H1 (cell line): Measurements from ENCODE around the gene GPR157. TPM values are rescaled to one million over a fixed set of nuclear protein-coding genes. Genes with fewer than 3 reads are reported as not detected.
"Not testable (repeated sequence)": the region's sequence is repeated elsewhere in the genome, so short reads cannot be mapped to it uniquely, and the experiment has no call there.

Experiments used
- CTCF ChIA-PET: fragments of 300-600 bp; sonication (Branson Sonifier 250); formaldehyde crosslinking; loops from one replicate; lab custom pipeline; 2021; ENCODE audit not compliant: partially characterized antibody; lab: Charles Lee
- POLR2A ChIA-PET: fragments of 300-600 bp; sonication (Branson Sonifier 250); formaldehyde crosslinking; loops from one replicate; lab custom pipeline; 2021; ENCODE audit warnings: inconsistent platforms; ENCODE audit not compliant: partially characterized antibody; lab: Charles Lee
- DNase-seq, 2 experiments: peaks; one replicate each; pipeline versions ENCODE4 v3.0.0 to v3.0.0-alpha.2; 2010 to 2022; ENCODE audit warnings: low spot score in 2 of 2, low read depth in 1 of 2, mixed read lengths in 1 of 2
- FAIRE-seq: peaks from 2 replicates; lab custom pipeline; 2011; peaks lifted over from hg19 to GRCh38; lab: Jason Lieb, UNC
- H2AFZ ChIP-seq: 2 replicates; pipeline ENCODE4 v1.8.1; 2012; ENCODE audit warnings: low read length, inconsistent platforms
- H2AK5ac ChIP-seq: 2 replicates; pipeline ENCODE4 v1.6.1; 2013; ENCODE audit warnings: low read depth, low read length
- H2BK120ac ChIP-seq: replicated peaks from 2 replicates; pipeline ENCODE3; 2013; ENCODE audit warnings: low read depth, low read length, inconsistent platforms
- H2BK12ac ChIP-seq: 2 replicates; pipeline ENCODE4 v1.6.1; 2013; ENCODE audit warnings: low read depth, low read length
- H2BK15ac ChIP-seq: 2 replicates; pipeline ENCODE4 v1.6.1; 2013; ENCODE audit warnings: low read length
- H2BK20ac ChIP-seq: 2 replicates; pipeline ENCODE4 v1.6.1; 2013; ENCODE audit warnings: low read length
- H2BK5ac ChIP-seq: 2 replicates; pipeline ENCODE4 v1.6.1; 2013; ENCODE audit warnings: low read depth, low read length
- H3K14ac ChIP-seq: 2 replicates; pipeline ENCODE4 v1.6.1; 2013; ENCODE audit warnings: inconsistent platforms; ENCODE audit not compliant: insufficient read length
- H3K18ac ChIP-seq: 2 replicates; pipeline ENCODE4 v1.6.1; 2013; ENCODE audit warnings: low read length; ENCODE audit errors: extremely low read depth
- H3K23ac ChIP-seq: 2 replicates; pipeline ENCODE4 v1.6.1; 2013; ENCODE audit warnings: inconsistent platforms; ENCODE audit not compliant: insufficient read length
- H3K23me2 ChIP-seq: 2 replicates; pipeline ENCODE4 v1.6.1; 2013; ENCODE audit warnings: low read depth, low read length
- H3K27ac ChIP-seq: 2 replicates; pipeline ENCODE4 v1.6.1; 2011; ENCODE audit warnings: low read depth, low read length, inconsistent platforms
- H3K27me3 ChIP-seq, 4 experiments: replicated peaks in 1 of 4; 1 replicate in 1 of 4; 2 replicates in 3 of 4; pipeline versions ENCODE4 v1.6.1 to v1.8.1; 2011 to 2013; ENCODE audit warnings: low read length in 3 of 4, mild to moderate bottlenecking in 3 of 4, inconsistent platforms in 2 of 4, mixed read lengths in 2 of 4, moderate library complexity in 1 of 4; ENCODE audit not compliant: control insufficient read depth in 3 of 4, insufficient read depth in 3 of 4; ENCODE audit errors: extremely low read depth in 1 of 4
- H3K36me3 ChIP-seq, 4 experiments: 2 replicates each; pipeline versions ENCODE4 v1.6.1 to v1.8.1; 2011 to 2013; ENCODE audit warnings: mild to moderate bottlenecking in 4 of 4, low read length in 3 of 4, moderate library complexity in 2 of 4, control low read depth in 1 of 4, inconsistent platforms in 1 of 4; ENCODE audit not compliant: insufficient read depth in 4 of 4, control insufficient read depth in 2 of 4
- H3K4ac ChIP-seq: replicated peaks from 2 replicates; pipeline ENCODE3; 2013; ENCODE audit warnings: low read length, low read depth, mixed read lengths, inconsistent platforms; ENCODE audit not compliant: insufficient read length
- H3K4me1 ChIP-seq, 4 experiments: replicated peaks in 1 of 4; 1 replicate in 1 of 4; 2 replicates in 3 of 4; pipeline versions ENCODE4 v1.6.1 to v1.8.1; 2011 to 2013; ENCODE audit warnings: low read length in 3 of 4, inconsistent platforms in 2 of 4, mixed read lengths in 1 of 4; ENCODE audit not compliant: insufficient read depth in 4 of 4, control insufficient read depth in 3 of 4
- H3K4me2 ChIP-seq, 2 experiments: 2 replicates each; pipeline versions ENCODE4 v1.6.1 to v1.8.1; 2011 to 2013; ENCODE audit warnings: low read depth in 2 of 2, low read length in 2 of 2, control low read depth in 1 of 2, inconsistent platforms in 1 of 2, mild to moderate bottlenecking in 1 of 2; ENCODE audit not compliant: insufficient read depth in 1 of 2
- H3K4me3 ChIP-seq, 4 experiments: fragments of 200-600, 300-600 bp in 1 of 4; sonication (generic), shearing (Covaris generic), sonication (Bioruptor Twin) in 1 of 4; 2 replicates each; pipeline versions ENCODE4 v1.5.1 to v1.8.1; 2011 to 2016; ENCODE audit warnings: low read length in 4 of 4, low read depth in 3 of 4, control low read depth in 2 of 4, inconsistent platforms in 2 of 4, mild to moderate bottlenecking in 2 of 4, mixed read lengths in 1 of 4, moderate library complexity in 1 of 4; ENCODE audit not compliant: insufficient read depth in 2 of 4; ENCODE audit errors: extremely low read depth in 1 of 4
- H3K56ac ChIP-seq: replicated peaks from 2 replicates; pipeline ENCODE3; 2013; ENCODE audit warnings: low read depth, mild to moderate bottlenecking, mixed read lengths, low read length, inconsistent platforms; ENCODE audit not compliant: insufficient read length
- H3K79me1 ChIP-seq: 2 replicates; pipeline ENCODE4 v1.6.1; 2013; ENCODE audit warnings: low read depth, low read length, control low read depth
- H3K79me2 ChIP-seq, 2 experiments: 2 replicates each; pipeline versions ENCODE4 v1.6.1 to v1.8.1; 2012 to 2013; ENCODE audit warnings: low read length in 2 of 2, mild to moderate bottlenecking in 2 of 2, inconsistent platforms in 1 of 2; ENCODE audit not compliant: insufficient read depth in 2 of 2, control insufficient read depth in 1 of 2
- H3K9ac ChIP-seq, 4 experiments: replicated peaks in 1 of 4; 1 replicate in 1 of 4; 2 replicates in 3 of 4; pipeline versions ENCODE4 v1.6.1 to v1.8.1; 2011 to 2013; ENCODE audit warnings: low read depth in 3 of 4, low read length in 3 of 4, control low read depth in 2 of 4, mild to moderate bottlenecking in 2 of 4, moderate library complexity in 2 of 4, inconsistent platforms in 1 of 4; ENCODE audit errors: extremely low read depth in 1 of 4
- H3K9me3 ChIP-seq, 2 experiments: 2 replicates each; pipeline versions ENCODE4 v1.6.1 to v1.8.1; 2012 to 2013; ENCODE audit warnings: mild to moderate bottlenecking in 2 of 2, moderate library complexity in 2 of 2, control low read depth in 1 of 2, inconsistent platforms in 1 of 2, low read depth in 1 of 2, low read length in 1 of 2, mixed read lengths in 1 of 2; ENCODE audit not compliant: insufficient read depth in 2 of 2
- H4K20me1 ChIP-seq, 2 experiments: replicated peaks in 1 of 2; 2 replicates each; pipeline versions ENCODE3 to v1.8.1; 2011 to 2013; ENCODE audit warnings: inconsistent platforms in 2 of 2, low read length in 2 of 2, mild to moderate bottlenecking in 1 of 2; ENCODE audit not compliant: insufficient read depth in 2 of 2, control insufficient read depth in 1 of 2
- H4K5ac ChIP-seq: 2 replicates; pipeline ENCODE4 v1.6.1; 2013; ENCODE audit warnings: low read length, low read depth, mixed read lengths, inconsistent platforms; ENCODE audit not compliant: insufficient read length
- H4K8ac ChIP-seq: 2 replicates; pipeline ENCODE4 v1.8.0; 2013; ENCODE audit warnings: mild to moderate bottlenecking, moderate library complexity, low read length, inconsistent platforms; ENCODE audit not compliant: insufficient read depth; ENCODE audit errors: extremely low read depth
- H4K91ac ChIP-seq: replicated peaks from 2 replicates; pipeline ENCODE3; 2013; ENCODE audit warnings: low read length, mixed read lengths, inconsistent platforms; ENCODE audit not compliant: insufficient read length
- SIX5 ChIP-seq: IDR thresholded peaks from 2 replicates; pipeline ENCODE4 v1.6.1; 2011; ENCODE audit warnings: mild to moderate bottlenecking, low read depth, low read length
- WGBS, 2 experiments: shearing (Covaris generic) in 1 of 2; methylation state at CpG; one replicate each; pipeline versions ENCODE4 v1.1.6 to v1.1.7; 2013 to 2015; ENCODE audit warnings: low lambda C conversion rate in 2 of 2, mixed read lengths in 2 of 2, inconsistent platforms in 1 of 2, low coverage in 1 of 2, missing lambda C conversion rate in 1 of 2; ENCODE audit not compliant: insufficient replicate concordance in 2 of 2, insufficient coverage in 1 of 2, insufficient read length in 1 of 2; ENCODE audit errors: extremely low coverage in 1 of 2, missing lambda C conversion rate in 1 of 2; 5-methylcytosine and 5-hydroxymethylcytosine counted together
- polyA plus RNA-seq, 7 experiments: library from polyadenylated mRNA; depleted of rRNA in 3 of 7; stranded (reverse) in 5 of 7; unstranded in 2 of 7; fragments of >200 nt in 5 of 7; fragments of 200-250 nt in 2 of 7; gene quantifications; 1 replicate in 5 of 7; 2 replicates in 1 of 7; 4 replicates in 1 of 7; pipeline versions ENCODE4 v1.2.1 to v1.2.3, GENCODE V29; 2011 to 2013; ENCODE audit warnings: missing spikeins in 2 of 7, mixed read lengths in 2 of 7
- total RNA-seq: library from RNA; stranded (reverse); fragmentation: NEBNext Ultra II Directional; extraction: Animal tissue kit (Norgen Biotek cat#: 25700); gene quantifications from 2 replicates; pipeline ENCODE4 v1.2.1, GENCODE V29; 2021

The GPR157 gene
- total and polyA plus RNA-seq, 2 of the 8 experiments (the other 6 are each of a cell fraction or from before 2014, with no cell fraction given): 1.0 to 11.0 TPM

- Histone ChIP-seq H3K27ac (no peak overlapping the region), H3K9me3 (no peaks in the 10 kb centered on the region), H3K18ac (no peak overlapping the region), H3K9ac (no peak overlapping the region), H3K23ac (no peak overlapping the region), H2BK5ac (no peak overlapping the region), H3K79me2 (no peaks in the 10 kb centered on the region), H2AK5ac (no peak overlapping the region), H2BK120ac (no peak overlapping the region), H4K5ac (no peak overlapping the region), H4K91ac (no peak overlapping the region), H3K27me3 (peaks cover 0 to 14% (median 11%) of the 10 kb centered on the region in 4 experiments; a peak in 5 of 7 replicates), H3K4me2 (no peak overlapping the region), H3K4me1 (peaks cover 0 to 10% (median 7%) of the 10 kb centered on the region in 4 experiments; a peak in 5 of 7 replicates), H2BK12ac (no peak overlapping the region), H3K36me3 (no peaks in the 10 kb centered on the region), H3K56ac (no peak overlapping the region), H2AFZ (no peak overlapping the region), H3K23me2 (peaks cover 6% of the 10 kb centered on the region; the same call in 1 of the 2 replicates), H3K4me3 (no peak overlapping the region), H3K14ac (no peak overlapping the region), H2BK15ac (no peak overlapping the region), H2BK20ac (no peak overlapping the region), H4K20me1 (peaks cover 0 to 5% of the 10 kb centered on the region in 2 experiments), H3K4ac (no peak overlapping the region), H4K8ac (no peak overlapping the region), H3K79me1 (no peaks in the 10 kb centered on the region)
- no peak for FAIRE-seq
- CTCF ChIA-PET: interaction anchor here (0.8 to 2.5 kb wide), 9 partner anchors 8 to 123 kb away, joined by 3 to 16 read pairs (median 3); partner anchors contain the start of gene H6PD
- WGBS, 2 experiments: 87% methylated on average over 4 of the region's 4 CpGs; no CpG with 5 or more reads in 1 of the 2 experiments
- TF ChIP-seq SIX5: no peak
- no peak for DNase-seq
- POLR2A ChIA-PET: no interaction called here
Measured at GRCh38 chr1:9125325-9125724, 3.6 kb downstream of the GPR157 start.

GRCh38 chr1:9124389-9124788 lies 4.5 kb downstream of the GPR157 start:
- H4K5ac ChIP-seq, H3K9me3 ChIP-seq, H3K9ac ChIP-seq, H2AK5ac ChIP-seq, H3K79me1 ChIP-seq, H3K4ac ChIP-seq, H2BK20ac ChIP-seq, H3K14ac ChIP-seq, H3K56ac ChIP-seq, POLR2A ChIA-PET, H3K4me3 ChIP-seq, H3K4me2 ChIP-seq, H2BK120ac ChIP-seq, H3K79me2 ChIP-seq, H4K8ac ChIP-seq, H3K23me2 ChIP-seq, H4K91ac ChIP-seq, H2BK5ac ChIP-seq, H3K27ac ChIP-seq, H2BK12ac ChIP-seq, DNase-seq, FAIRE-seq, H3K36me3 ChIP-seq, H3K4me1 ChIP-seq, H3K18ac ChIP-seq, H4K20me1 ChIP-seq, H2BK15ac ChIP-seq, H3K23ac ChIP-seq, H2AFZ ChIP-seq: not testable (repeated sequence)
- H3K27me3 ChIP-seq: peaks cover 0 to 14% (median 11%) of the 10 kb centered on the region in 4 experiments; a peak in 5 of 7 replicates
- CTCF ChIA-PET: interaction anchor here (0.6 to 2.5 kb wide), 5 partner anchors 7 to 1105 kb away, joined by 3 to 16 read pairs (median 5); no protein-coding TSS in a partner anchor
- WGBS, 2 experiments: 86% methylated on average over 4 of the region's 8 CpGs; no CpG with 5 or more reads in 1 of the 2 experiments
